Parathyroid adenoma (tissue), 2 donors: ENCODE data around the gene TNFRSF12A.

Experiments used
- H2AFZ ChIP-seq: fragments of 300-600 bp; sonication (generic); one replicate; pipeline ENCODE4 v1.7.0; 2017; ENCODE audit warnings: antibody characterized with exemption, mild to moderate bottlenecking
- H3K27ac ChIP-seq: fragments of 300-600 bp; sonication (generic); one replicate; pipeline ENCODE4 v1.7.0; 2017
- H3K27me3 ChIP-seq: fragments of 300-600 bp; sonication (generic); one replicate; pipeline ENCODE4 v1.7.0; 2017; ENCODE audit warnings: low read length; ENCODE audit not compliant: control insufficient read depth, insufficient read depth
- H3K36me3 ChIP-seq: fragments of 300-600 bp; sonication (generic); one replicate; pipeline ENCODE4 v1.7.0; 2017; ENCODE audit warnings: low read length; ENCODE audit not compliant: control insufficient read depth, insufficient read depth
- H3K4me1 ChIP-seq: fragments of 300-600 bp; sonication (generic); one replicate; pipeline ENCODE4 v1.7.0; 2017; ENCODE audit warnings: control low read depth
- H3K4me2 ChIP-seq: fragments of 300-600 bp; sonication (generic); one replicate; pipeline ENCODE4 v1.7.0; 2017; ENCODE audit warnings: low read length
- H3K4me3 ChIP-seq: fragments of 300-600 bp; sonication (generic); one replicate; pipeline ENCODE4 v1.7.0; 2017; ENCODE audit warnings: low read depth, low read length
- H3K79me2 ChIP-seq: fragments of 300-600 bp; sonication (generic); one replicate; pipeline ENCODE4 v1.7.0; 2017; ENCODE audit warnings: control low read depth
- H3K9ac ChIP-seq: fragments of 300-600 bp; sonication (generic); one replicate; pipeline ENCODE4 v1.7.0; 2017; ENCODE audit warnings: mild to moderate bottlenecking
- H3K9me3 ChIP-seq: fragments of 300-600 bp; sonication (generic); one replicate; pipeline ENCODE4 v1.7.0; 2017; ENCODE audit warnings: low read length; ENCODE audit not compliant: control insufficient read depth
- TF ChIP-seq, protein P1 (sequence below): fragments of 300-600 bp; sonication (generic); IDR thresholded peaks from one replicate; pipeline ENCODE4 v1.7.0; 2017; ENCODE audit warnings: antibody characterized with exemption, mild to moderate bottlenecking
- donor health status: primary hyperparathyroidism.

Gene TNFRSF12A

DNA sequence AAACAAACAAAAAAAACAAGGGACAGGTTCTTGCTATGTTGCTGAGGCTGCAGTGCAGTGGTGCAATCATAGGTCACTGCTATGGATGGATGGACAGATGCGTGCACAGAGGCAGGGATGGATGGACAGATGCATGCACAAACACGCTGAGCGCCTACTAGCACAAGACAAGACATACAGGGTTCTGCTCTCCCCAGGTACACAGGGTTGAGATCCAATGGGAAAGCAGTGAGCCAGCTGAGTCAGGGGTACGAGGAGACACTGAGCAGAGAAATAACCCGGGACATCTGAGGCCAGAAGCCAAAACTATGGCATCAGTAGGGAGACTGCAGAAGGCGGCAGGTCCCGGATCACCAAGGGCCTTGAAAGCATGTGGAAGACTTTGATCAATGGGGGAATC, 51.5 kb downstream of the TNFRSF12A start:
- Histone ChIP-seq H3K4me3 (no peak overlapping the region), H3K9me3 (no peaks in the 10 kb centered on the region), H3K36me3 (no peaks in the 10 kb centered on the region), H3K27me3 (no peaks in the 10 kb centered on the region), H3K79me2 (no peaks in the 10 kb centered on the region), H3K4me1 (no peaks in the 10 kb centered on the region), H3K4me2 (no peak overlapping the region), H2AFZ (no peak overlapping the region), H3K9ac (no peak overlapping the region), H3K27ac (no peak overlapping the region)
- TF ChIP-seq, protein P1, sequence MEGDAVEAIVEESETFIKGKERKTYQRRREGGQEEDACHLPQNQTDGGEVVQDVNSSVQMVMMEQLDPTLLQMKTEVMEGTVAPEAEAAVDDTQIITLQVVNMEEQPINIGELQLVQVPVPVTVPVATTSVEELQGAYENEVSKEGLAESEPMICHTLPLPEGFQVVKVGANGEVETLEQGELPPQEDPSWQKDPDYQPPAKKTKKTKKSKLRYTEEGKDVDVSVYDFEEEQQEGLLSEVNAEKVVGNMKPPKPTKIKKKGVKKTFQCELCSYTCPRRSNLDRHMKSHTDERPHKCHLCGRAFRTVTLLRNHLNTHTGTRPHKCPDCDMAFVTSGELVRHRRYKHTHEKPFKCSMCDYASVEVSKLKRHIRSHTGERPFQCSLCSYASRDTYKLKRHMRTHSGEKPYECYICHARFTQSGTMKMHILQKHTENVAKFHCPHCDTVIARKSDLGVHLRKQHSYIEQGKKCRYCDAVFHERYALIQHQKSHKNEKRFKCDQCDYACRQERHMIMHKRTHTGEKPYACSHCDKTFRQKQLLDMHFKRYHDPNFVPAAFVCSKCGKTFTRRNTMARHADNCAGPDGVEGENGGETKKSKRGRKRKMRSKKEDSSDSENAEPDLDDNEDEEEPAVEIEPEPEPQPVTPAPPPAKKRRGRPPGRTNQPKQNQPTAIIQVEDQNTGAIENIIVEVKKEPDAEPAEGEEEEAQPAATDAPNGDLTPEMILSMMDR = no peak
